IPS-18a (cell line): ENCODE measurements around the gene COLEC12.

ENCODE experiments used
- H3K27ac ChIP-seq: one replicate; pipeline ENCODE4 v1.5.1; 2013; ENCODE audit warnings: low read length
- H3K27me3 ChIP-seq: one replicate; pipeline ENCODE4 v1.6.1; 2013; ENCODE audit warnings: mild to moderate bottlenecking, low read length; ENCODE audit not compliant: control insufficient read depth, insufficient read depth
- H3K36me3 ChIP-seq: one replicate; pipeline ENCODE4 v1.6.1; 2013; ENCODE audit warnings: low read depth, low read length; ENCODE audit not compliant: control insufficient read depth
- H3K4me1 ChIP-seq: one replicate; pipeline ENCODE4 v1.6.1; 2013; ENCODE audit warnings: low read depth, low read length; ENCODE audit not compliant: control insufficient read depth
- H3K4me3 ChIP-seq: one replicate; pipeline ENCODE4 v1.5.1; 2013; ENCODE audit warnings: low read length
- H3K9ac ChIP-seq: one replicate; pipeline ENCODE4 v1.6.1; 2013; ENCODE audit warnings: mild to moderate bottlenecking, low read length, moderate library complexity
- H3K9me3 ChIP-seq: one replicate; pipeline ENCODE4 v1.6.1; 2013; ENCODE audit warnings: low read depth, low read length; ENCODE audit not compliant: control insufficient read depth

The COLEC12 gene

DNA sequence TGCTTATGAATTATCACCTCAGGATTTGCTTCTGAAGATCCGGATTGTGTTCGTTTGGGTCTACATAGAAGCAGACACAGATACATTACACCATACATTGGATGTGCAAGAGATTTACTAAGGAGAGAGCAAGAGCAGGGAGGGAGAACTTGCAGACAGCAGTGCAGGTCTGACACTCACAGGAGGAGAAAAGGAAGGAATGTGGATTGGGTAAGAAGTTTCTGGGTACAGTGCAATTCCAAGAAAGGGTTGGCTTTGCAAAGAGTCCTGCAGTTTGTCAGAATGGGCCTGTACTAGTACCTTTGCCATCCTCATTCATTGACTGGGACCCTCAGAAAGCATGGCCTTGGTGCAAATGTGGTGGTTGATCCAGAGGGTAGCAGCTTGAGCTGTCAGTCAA, 227.9 kb downstream of the COLEC12 start:
- no peaks in the 10 kb centered on the region for H3K27me3 ChIP-seq
- H3K36me3 ChIP-seq, result no peaks in the 10 kb centered on the region
- no peak overlapping the region for H3K27ac ChIP-seq
- peaks cover 9% of the 10 kb centered on the region for H3K4me1 ChIP-seq
- no peak overlapping the region for H3K4me3 ChIP-seq
- no peaks in the 10 kb centered on the region for H3K9me3 ChIP-seq
- H3K9ac ChIP-seq, result no peak overlapping the region

DNA sequence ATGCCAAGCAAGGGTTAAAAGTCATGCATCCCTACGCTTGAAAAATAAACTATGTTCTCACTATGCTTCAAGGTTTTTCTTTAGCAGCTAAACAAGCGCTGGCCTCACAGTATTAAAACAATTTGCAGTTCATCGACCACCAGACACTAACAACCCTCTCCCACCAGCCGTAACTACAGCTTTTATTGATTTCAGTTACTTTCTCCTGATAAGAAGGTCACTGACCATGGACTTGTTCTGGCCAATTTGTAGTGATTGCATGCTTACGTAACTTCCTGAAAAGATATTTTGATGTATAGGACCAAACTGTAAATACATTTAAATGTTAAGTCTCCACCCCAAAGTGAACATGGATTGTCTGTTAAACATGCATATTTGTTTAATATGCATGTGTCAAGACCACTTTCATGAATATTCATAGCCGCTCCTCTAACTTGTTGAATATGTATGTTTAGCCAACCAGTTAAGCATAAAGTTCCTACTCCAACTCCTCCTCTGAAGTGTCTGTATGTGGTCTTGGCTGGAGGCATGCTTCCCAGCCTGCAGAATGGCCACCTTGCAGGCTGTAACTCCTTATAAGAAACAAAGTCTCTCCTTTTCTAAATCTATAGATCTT, 230.9 kb downstream of the COLEC12 start:
- Histone ChIP-seq H3K9ac (no peak overlapping the region), H3K4me3 (no peak overlapping the region), H3K27me3 (no peaks in the 10 kb centered on the region), H3K4me1 (peaks cover 9% of the 10 kb centered on the region), H3K36me3 (peaks cover 9% of the 10 kb centered on the region), H3K9me3 (no peaks in the 10 kb centered on the region), H3K27ac (no peak overlapping the region)

DNA sequence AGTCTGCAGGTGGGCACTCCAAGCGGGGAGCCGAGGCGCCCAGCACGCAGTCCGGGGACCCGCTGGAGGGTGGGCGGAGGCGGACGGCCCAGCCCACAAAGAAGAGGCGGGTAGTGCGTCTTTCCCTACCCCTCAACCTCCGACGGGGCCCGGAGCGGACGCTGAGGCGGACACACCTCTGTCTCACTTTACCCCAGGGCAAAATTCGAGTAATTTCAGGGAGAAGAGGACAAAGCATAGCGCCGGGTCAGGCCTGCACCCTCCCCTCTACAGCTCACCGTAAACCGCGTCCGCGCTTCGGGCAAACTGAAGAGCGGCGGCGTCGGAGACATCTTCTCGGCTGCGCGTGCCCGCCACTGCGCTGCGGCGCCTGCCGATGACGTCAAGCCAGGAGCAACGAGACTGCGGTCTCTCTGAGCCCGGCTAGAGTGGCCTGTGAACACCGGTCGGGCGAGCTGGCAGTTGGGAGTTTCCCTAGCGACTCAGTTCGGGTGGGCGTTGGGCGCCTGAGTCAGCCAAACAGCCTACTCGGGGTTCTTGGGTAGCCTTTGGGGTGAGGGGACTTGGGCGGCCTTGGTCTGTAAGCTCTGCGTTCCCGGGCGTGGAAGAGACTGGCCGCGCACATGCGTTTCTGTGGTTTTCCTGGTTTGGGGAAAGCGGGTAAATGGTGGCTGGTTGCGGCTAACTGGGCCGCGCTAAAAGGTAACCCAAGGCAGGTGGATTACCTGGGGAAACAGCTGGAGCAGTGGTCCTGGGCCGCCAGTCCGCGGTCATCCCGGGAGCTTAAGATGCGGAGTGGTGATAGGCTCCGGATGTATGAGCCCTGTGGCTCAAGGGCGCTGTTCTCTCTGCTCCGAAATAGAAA, 232.6 kb downstream of the COLEC12 start, which contains the start of gene THOC1:
TSS of gene THOC1 (minus strand) at position 360 of the 865 bp plus-strand sequence. CDS start at position 332, 28 bp downstream.
- no peaks in the 10 kb centered on the region for H3K9me3 ChIP-seq
- H3K4me3 ChIP-seq, result peak within 1 kb of the TSS; percentile 98
- no peaks in the 10 kb centered on the region for H3K27me3 ChIP-seq
- H3K4me1 ChIP-seq, result peaks cover 9% of the 10 kb centered on the region
- peaks cover 24% of the 10 kb centered on the region for H3K36me3 ChIP-seq
- H3K9ac ChIP-seq, result peak within 1 kb of the TSS; percentile 96
- H3K27ac ChIP-seq, result peak within 1 kb of the TSS; percentile 93

DNA sequence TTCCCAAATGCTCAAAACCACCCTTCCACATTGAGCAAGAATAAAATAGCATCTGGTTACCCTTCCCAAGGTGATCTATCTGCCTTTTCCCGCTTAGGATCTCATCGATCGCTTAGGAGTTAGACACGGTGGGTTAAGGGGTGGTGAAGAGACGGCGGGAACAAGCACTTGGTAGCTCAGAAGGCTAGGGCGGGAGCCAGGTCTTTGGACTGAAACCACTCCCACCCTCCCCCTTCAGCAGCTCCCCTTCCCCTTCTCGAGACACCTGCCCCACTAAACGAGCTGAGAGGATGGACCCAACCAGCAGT, 233.2 kb downstream of the COLEC12 start:
- H3K27me3 ChIP-seq, result no peaks in the 10 kb centered on the region
- H3K36me3 ChIP-seq, result peaks cover 30% of the 10 kb centered on the region
- peak overlapping the region; percentile 93 for H3K27ac ChIP-seq
- no peaks in the 10 kb centered on the region for H3K9me3 ChIP-seq
- H3K4me1 ChIP-seq, result peaks cover 9% of the 10 kb centered on the region
- H3K9ac ChIP-seq, result peak overlapping the region; percentile 96
- H3K4me3 ChIP-seq, result peak overlapping the region; percentile 98
